Spleen (tissue), 7 donors: ENCODE results near the gene PARK7.

Source experiments
- POLR2A ChIP-seq, 3 donors: fragments of 450-650 bp; IDR thresholded peaks; one replicate each; pipeline ENCODE4 v1.5.1; 2017; ENCODE audit warnings: antibody characterized with exemption in 3 of 3, mild to moderate bottlenecking in 1 of 3
- POLR2AphosphoS5 ChIP-seq, 3 donors: sonication (generic); formaldehyde crosslinking; IDR thresholded peaks; one replicate each; pipeline ENCODE4 v1.5.1; 2017; ENCODE audit warnings: antibody characterized with exemption in 3 of 3
- TF ChIP-seq, protein P1 (sequence below), 11 experiments: fragments of 200-600 bp in 7 of 11; fragments of 450-650 bp in 4 of 11; sonication (generic) in 4 of 11; IDR thresholded peaks in 8 of 11; conservative IDR thresholded peaks in 3 of 11; 1 replicate in 7 of 11; 2 replicates in 4 of 11; pipeline versions ENCODE4 v1.4.0 to v1.8.0; 2016 to 2021; ENCODE audit warnings: antibody characterized with exemption in 11 of 11, inconsistent platforms in 4 of 11, mild to moderate bottlenecking in 1 of 11
- donor health status: DM: no; HTN: no; CAD: no; lungs with moderate emphysema.
- donor health status: DM: no; HTN: no; CAD: no.
- donor health status: DM: no; HTN: no; CAD: no.

DNA sequence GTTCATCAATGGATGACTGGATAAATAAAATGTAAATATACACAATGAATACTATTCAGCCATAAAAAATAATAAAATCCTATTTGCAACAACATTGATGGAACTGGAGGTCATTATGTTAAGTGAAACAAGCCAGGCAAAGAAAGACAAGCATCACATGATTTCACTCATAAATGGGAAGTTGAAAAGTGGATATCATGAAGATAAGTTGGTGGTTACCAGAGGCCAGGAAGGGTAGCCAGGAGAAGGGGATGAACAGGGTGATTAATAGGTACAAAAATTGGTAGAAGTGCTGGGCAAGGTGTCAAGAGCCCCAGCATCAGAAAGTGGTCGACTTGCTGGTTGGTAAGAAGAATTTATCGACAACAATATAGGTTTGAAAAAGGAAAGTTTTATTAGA, 1.3 kb upstream of the PARK7 start:
- TF ChIP-seq POLR2AphosphoS5 (IDR thresholded peaks at IDR 0.05): no peak
- TF ChIP-seq, protein P1, sequence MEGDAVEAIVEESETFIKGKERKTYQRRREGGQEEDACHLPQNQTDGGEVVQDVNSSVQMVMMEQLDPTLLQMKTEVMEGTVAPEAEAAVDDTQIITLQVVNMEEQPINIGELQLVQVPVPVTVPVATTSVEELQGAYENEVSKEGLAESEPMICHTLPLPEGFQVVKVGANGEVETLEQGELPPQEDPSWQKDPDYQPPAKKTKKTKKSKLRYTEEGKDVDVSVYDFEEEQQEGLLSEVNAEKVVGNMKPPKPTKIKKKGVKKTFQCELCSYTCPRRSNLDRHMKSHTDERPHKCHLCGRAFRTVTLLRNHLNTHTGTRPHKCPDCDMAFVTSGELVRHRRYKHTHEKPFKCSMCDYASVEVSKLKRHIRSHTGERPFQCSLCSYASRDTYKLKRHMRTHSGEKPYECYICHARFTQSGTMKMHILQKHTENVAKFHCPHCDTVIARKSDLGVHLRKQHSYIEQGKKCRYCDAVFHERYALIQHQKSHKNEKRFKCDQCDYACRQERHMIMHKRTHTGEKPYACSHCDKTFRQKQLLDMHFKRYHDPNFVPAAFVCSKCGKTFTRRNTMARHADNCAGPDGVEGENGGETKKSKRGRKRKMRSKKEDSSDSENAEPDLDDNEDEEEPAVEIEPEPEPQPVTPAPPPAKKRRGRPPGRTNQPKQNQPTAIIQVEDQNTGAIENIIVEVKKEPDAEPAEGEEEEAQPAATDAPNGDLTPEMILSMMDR (IDR thresholded peaks at IDR 0.05 in 8 of 11, conservative IDR thresholded peaks at IDR 0.05 in 3 of 11): no peak
- TF ChIP-seq POLR2A (IDR thresholded peaks at IDR 0.05): no peak
